H9 (cell line): ENCODE measurements around the gene DBH. TPM values are rescaled to one million over a fixed set of nuclear protein-coding genes. Genes with fewer than 3 reads are reported as not detected.

Experiments used
- DNase-seq: peaks from one replicate; pipeline ENCODE4 v3.0.0-alpha.2; 2017
- H2AFZ ChIP-seq: one replicate; pipeline ENCODE4 v1.6.1; 2013; ENCODE audit warnings: mild to moderate bottlenecking, low read length, control low read depth, moderate library complexity
- H2AK5ac ChIP-seq: 2 replicates; pipeline ENCODE4 v1.6.1; 2013; ENCODE audit warnings: low read length, control low read depth, mixed read lengths; ENCODE audit not compliant: insufficient read length
- H2BK120ac ChIP-seq: one replicate; pipeline ENCODE4 v1.6.1; 2013; ENCODE audit warnings: low read depth, mild to moderate bottlenecking, low read length, control low read depth, inconsistent platforms; ENCODE audit not compliant: poor library complexity, severe bottlenecking
- H2BK12ac ChIP-seq: 2 replicates; pipeline ENCODE4 v1.6.1; 2013; ENCODE audit warnings: low read length, control low read depth, mixed read lengths, low read depth; ENCODE audit not compliant: insufficient read length
- H2BK15ac ChIP-seq: 2 replicates; pipeline ENCODE4 v1.6.1; 2013; ENCODE audit warnings: low read depth, low read length, control low read depth
- H2BK20ac ChIP-seq: one replicate; pipeline ENCODE4 v1.6.1; 2013; ENCODE audit warnings: low read depth, mild to moderate bottlenecking, low read length, control low read depth, inconsistent platforms; ENCODE audit not compliant: poor library complexity, severe bottlenecking
- H2BK5ac ChIP-seq: 2 replicates; pipeline ENCODE4 v1.6.1; 2013; ENCODE audit warnings: low read length, control low read depth, mixed read lengths; ENCODE audit not compliant: insufficient read length
- H3K14ac ChIP-seq: 2 replicates; pipeline ENCODE4 v1.6.1; 2013; ENCODE audit warnings: low read length, control low read depth; ENCODE audit not compliant: insufficient read depth
- H3K18ac ChIP-seq: 2 replicates; pipeline ENCODE4 v1.6.1; 2013; ENCODE audit warnings: low read depth, mild to moderate bottlenecking, mixed read lengths, low read length, control low read depth; ENCODE audit not compliant: insufficient read length
- H3K23ac ChIP-seq: 2 replicates; pipeline ENCODE4 v1.6.1; 2013; ENCODE audit warnings: low read length, control low read depth, mixed read lengths, low read depth; ENCODE audit not compliant: insufficient read length
- H3K23me2 ChIP-seq: 2 replicates; pipeline ENCODE4 v1.6.1; 2013; ENCODE audit warnings: low read depth, mild to moderate bottlenecking, mixed read lengths, low read length, control low read depth; ENCODE audit not compliant: insufficient read length, poor library complexity, severe bottlenecking
- H3K27ac ChIP-seq: 2 replicates; pipeline ENCODE4 v1.5.1; 2013; ENCODE audit warnings: low read length, control low read depth, mixed read lengths, low read depth; ENCODE audit not compliant: insufficient read length
- H3K27me3 ChIP-seq: 2 replicates; pipeline ENCODE4 v1.6.1; 2013; ENCODE audit warnings: low read length, control low read depth, inconsistent platforms; ENCODE audit not compliant: insufficient read depth
- H3K4ac ChIP-seq: 2 replicates; pipeline ENCODE4 v1.6.1; 2013; ENCODE audit warnings: low read depth, mild to moderate bottlenecking, control low read depth, inconsistent platforms, low read length, moderate library complexity
- H3K4me1 ChIP-seq: 2 replicates; pipeline ENCODE4 v1.6.1; 2013; ENCODE audit warnings: low read length, control low read depth, inconsistent platforms; ENCODE audit not compliant: insufficient read depth
- H3K4me2 ChIP-seq: 2 replicates; pipeline ENCODE4 v1.6.1; 2013; ENCODE audit warnings: low read length, control low read depth, mixed read lengths; ENCODE audit not compliant: insufficient read length, insufficient read depth
- H3K56ac ChIP-seq: 2 replicates; pipeline ENCODE4 v1.6.1; 2013; ENCODE audit warnings: low read depth, mild to moderate bottlenecking, mixed read lengths, low read length, control low read depth; ENCODE audit not compliant: insufficient read length
- H3K79me1 ChIP-seq: 2 replicates; pipeline ENCODE4 v1.6.1; 2013; ENCODE audit warnings: low read depth, mild to moderate bottlenecking, moderate library complexity, low read length, control low read depth, inconsistent platforms; ENCODE audit not compliant: insufficient read depth, poor library complexity, severe bottlenecking
- H3K79me2 ChIP-seq: 2 replicates; pipeline ENCODE4 v1.6.1; 2013; ENCODE audit warnings: low read length, control low read depth, inconsistent platforms; ENCODE audit not compliant: insufficient read depth
- H3K9ac ChIP-seq: 2 replicates; pipeline ENCODE4 v1.6.1; 2013; ENCODE audit warnings: low read length, control low read depth, mixed read lengths; ENCODE audit not compliant: insufficient read length; ENCODE audit errors: extremely low read depth
- H3K9me3 ChIP-seq: one replicate; pipeline ENCODE4 v1.6.1; 2013; ENCODE audit warnings: low read depth, low read length, inconsistent platforms; ENCODE audit not compliant: control insufficient read depth
- H3T11ph ChIP-seq: one replicate; pipeline ENCODE4 v1.6.1; 2013; ENCODE audit warnings: mild to moderate bottlenecking, low read length, control low read depth, inconsistent platforms
- H4K20me1 ChIP-seq: one replicate; pipeline ENCODE4 v1.6.1; 2013; ENCODE audit not compliant: control insufficient read depth, insufficient read length, insufficient read depth
- H4K5ac ChIP-seq: 2 replicates; pipeline ENCODE4 v1.6.1; 2013; ENCODE audit warnings: low read depth, mild to moderate bottlenecking, mixed read lengths, low read length, control low read depth; ENCODE audit not compliant: insufficient read length
- H4K8ac ChIP-seq: replicated peaks from 2 replicates; pipeline ENCODE4 v1.6.1; 2013; ENCODE audit warnings: low read length, control low read depth, mixed read lengths, low read depth; ENCODE audit not compliant: insufficient read length
- H4K91ac ChIP-seq: 2 replicates; pipeline ENCODE4 v1.6.1; 2013; ENCODE audit warnings: low read depth, mild to moderate bottlenecking, moderate library complexity, mixed read lengths, low read length, control low read depth; ENCODE audit not compliant: insufficient read length
- H3K27ac Mint-ChIP-seq, 3 experiments: 2 replicates in 2 of 3; 3 replicates in 1 of 3; pipeline ENCODE4 v1.8.0; 2020 to 2021; ENCODE audit warnings: mixed read lengths in 3 of 3, mild to moderate bottlenecking in 1 of 3, moderate library complexity in 1 of 3
- H3K27me3 Mint-ChIP-seq: 2 replicates; pipeline ENCODE4 v1.8.0; 2021; ENCODE audit warnings: low read depth, mild to moderate bottlenecking, moderate library complexity, mixed read lengths
- H3K36me3 Mint-ChIP-seq, 3 experiments: 2 replicates in 2 of 3; 3 replicates in 1 of 3; pipeline ENCODE4 v1.8.0; 2020 to 2021; ENCODE audit warnings: low read depth in 3 of 3, mixed read lengths in 3 of 3; ENCODE audit not compliant: insufficient read depth in 1 of 3
- H3K4me1 Mint-ChIP-seq, 2 experiments: 2 replicates each; pipeline ENCODE4 v1.8.0; 2020; ENCODE audit warnings: mixed read lengths in 2 of 2
- H3K4me3 Mint-ChIP-seq, 2 experiments: 2 replicates in 1 of 2; 3 replicates in 1 of 2; pipeline ENCODE4 v1.8.0; 2020 to 2021; ENCODE audit warnings: mild to moderate bottlenecking in 2 of 2, mixed read lengths in 2 of 2, moderate library complexity in 1 of 2
- H3K9me3 Mint-ChIP-seq, 2 experiments: 2 replicates in 1 of 2; 3 replicates in 1 of 2; pipeline ENCODE4 v1.8.0; 2020; ENCODE audit warnings: mild to moderate bottlenecking in 2 of 2, mixed read lengths in 2 of 2, moderate library complexity in 1 of 2
- WGBS: extraction: QIAGEN DNeasy Blood & Tissue Kit; methylation state at CpG from one replicate; pipeline ENCODE4 v1.1.7; 2013; ENCODE audit warnings: missing lambda C conversion rate, low lambda C conversion rate, mixed read lengths; ENCODE audit not compliant: insufficient read length; ENCODE audit errors: extremely low coverage; 5-methylcytosine and 5-hydroxymethylcytosine counted together
- total RNA-seq: library from RNA; stranded (reverse); gene quantifications from 2 replicates; pipeline ENCODE4 v1.2.1, GENCODE V29; 2021
- TF ChIP-seq, protein P1 (sequence below): fragments of 200-600 bp; sonication (generic); conservative IDR thresholded peaks from 3 replicates; pipeline ENCODE4 v1.8.0; 2021; ENCODE audit warnings: antibody characterized with exemption, mild to moderate bottlenecking

Gene DBH
- total RNA-seq, 1 experiment from 2014 or later: not detected

DNA sequence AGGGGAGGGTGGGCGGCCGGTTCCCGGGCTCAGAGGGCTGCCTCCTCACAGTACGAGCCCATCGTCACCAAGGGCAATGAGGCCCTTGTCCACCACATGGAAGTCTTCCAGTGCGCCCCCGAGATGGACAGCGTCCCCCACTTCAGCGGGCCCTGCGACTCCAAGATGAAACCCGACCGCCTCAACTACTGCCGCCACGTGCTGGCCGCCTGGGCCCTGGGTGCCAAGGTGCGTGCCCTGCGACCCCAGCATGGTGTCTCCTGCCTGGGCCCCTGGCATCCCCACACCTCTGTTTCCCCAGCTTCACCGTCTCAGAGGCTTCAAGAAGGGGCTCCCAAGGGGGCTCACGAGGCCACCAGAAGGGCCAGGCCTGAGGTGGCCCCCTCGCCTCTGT is 7.2 kb downstream of the DBH start:
- Histone ChIP-seq H4K20me1 (no peaks in the 10 kb centered on the region), H3K9ac (no peak overlapping the region), H3K4me1 (no peaks in the 10 kb centered on the region), H3K4me2 (no peak overlapping the region), H4K91ac (no peak overlapping the region), H3K27me3 (no peaks in the 10 kb centered on the region), H2BK15ac (no peak overlapping the region), H2AFZ (no peak overlapping the region), H3K79me1 (no peaks in the 10 kb centered on the region), H2AK5ac (no peak overlapping the region), H2BK12ac (no peak overlapping the region), H2BK120ac (no peak overlapping the region), H3K4ac (no peak overlapping the region), H3K14ac (no peak overlapping the region), H3K79me2 (no peaks in the 10 kb centered on the region), H3K23ac (no peak overlapping the region), H3K23me2 (no peaks in the 10 kb centered on the region), H3K27ac (no peak overlapping the region), H4K5ac (no peak overlapping the region), H2BK20ac (no peak overlapping the region), H3K56ac (no peak overlapping the region), H3T11ph (no peak overlapping the region), H3K9me3 (no peaks in the 10 kb centered on the region), H2BK5ac (no peak overlapping the region), H3K18ac (no peak overlapping the region), H4K8ac (no peak overlapping the region)
- peaks cover 10% of the 10 kb centered on the region for H3K27me3 Mint-ChIP-seq
- H3K4me3 Mint-ChIP-seq: no peak overlapping the region
- WGBS: no CpG with 5 or more reads among the region's 20 CpGs
- no peak for DNase-seq
- H3K27ac Mint-ChIP-seq: no peak overlapping the region
- H3K4me1 Mint-ChIP-seq: peaks cover 12 to 28% of the 10 kb centered on the region in 2 experiments
- H3K36me3 Mint-ChIP-seq: no peaks in the 10 kb centered on the region
- TF ChIP-seq, protein P1, sequence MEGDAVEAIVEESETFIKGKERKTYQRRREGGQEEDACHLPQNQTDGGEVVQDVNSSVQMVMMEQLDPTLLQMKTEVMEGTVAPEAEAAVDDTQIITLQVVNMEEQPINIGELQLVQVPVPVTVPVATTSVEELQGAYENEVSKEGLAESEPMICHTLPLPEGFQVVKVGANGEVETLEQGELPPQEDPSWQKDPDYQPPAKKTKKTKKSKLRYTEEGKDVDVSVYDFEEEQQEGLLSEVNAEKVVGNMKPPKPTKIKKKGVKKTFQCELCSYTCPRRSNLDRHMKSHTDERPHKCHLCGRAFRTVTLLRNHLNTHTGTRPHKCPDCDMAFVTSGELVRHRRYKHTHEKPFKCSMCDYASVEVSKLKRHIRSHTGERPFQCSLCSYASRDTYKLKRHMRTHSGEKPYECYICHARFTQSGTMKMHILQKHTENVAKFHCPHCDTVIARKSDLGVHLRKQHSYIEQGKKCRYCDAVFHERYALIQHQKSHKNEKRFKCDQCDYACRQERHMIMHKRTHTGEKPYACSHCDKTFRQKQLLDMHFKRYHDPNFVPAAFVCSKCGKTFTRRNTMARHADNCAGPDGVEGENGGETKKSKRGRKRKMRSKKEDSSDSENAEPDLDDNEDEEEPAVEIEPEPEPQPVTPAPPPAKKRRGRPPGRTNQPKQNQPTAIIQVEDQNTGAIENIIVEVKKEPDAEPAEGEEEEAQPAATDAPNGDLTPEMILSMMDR: no peak
- H3K9me3 Mint-ChIP-seq: no peaks in the 10 kb centered on the region
